Measurements from ENCODE around the gene KCNQ1.

Gene KCNQ1

DNA sequence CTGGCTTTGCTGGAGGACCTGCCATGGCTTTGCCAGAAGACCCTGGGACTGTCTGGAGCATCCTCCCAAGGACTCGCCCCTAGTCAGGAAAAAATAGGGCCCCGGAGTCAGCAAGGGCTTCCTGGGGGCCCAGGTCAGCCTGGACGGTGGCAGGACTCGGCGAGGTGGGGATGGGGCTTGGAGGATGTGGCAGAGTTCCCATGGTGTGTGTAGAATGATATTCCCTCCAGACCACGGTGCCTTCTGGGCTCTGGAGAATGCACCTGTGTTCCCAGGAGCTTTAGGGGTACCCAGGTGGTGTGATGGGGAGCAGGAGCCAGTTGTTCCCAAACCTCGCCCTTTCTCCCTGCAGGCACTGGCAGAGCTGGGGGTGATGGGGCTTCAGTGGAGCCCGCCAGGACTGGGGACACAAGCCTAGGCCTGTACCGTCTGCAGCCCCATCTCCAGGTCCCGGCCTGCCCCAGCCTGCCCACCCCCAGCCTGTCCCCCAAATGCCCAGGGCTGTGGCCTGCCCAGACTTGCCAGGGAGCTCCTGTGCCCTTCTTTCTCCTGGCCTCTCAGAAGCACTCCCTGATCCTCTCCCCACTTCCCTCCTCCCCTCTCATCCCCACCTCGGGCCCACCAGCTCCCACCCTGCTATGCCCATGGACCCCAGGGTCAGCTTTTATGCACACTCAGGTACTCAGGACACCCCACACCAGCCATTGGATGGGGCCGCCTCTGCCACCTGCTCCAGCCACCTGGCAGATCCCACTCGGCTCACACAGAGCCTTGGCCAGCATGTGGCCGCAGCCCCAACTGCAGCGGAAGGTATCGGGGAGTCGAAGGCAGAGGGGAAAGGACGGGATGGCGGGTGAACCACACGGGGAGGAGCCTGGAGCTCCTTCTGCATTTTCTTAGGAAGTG lies 358.6 kb downstream of the KCNQ1 start:
- H3K4me3 ChIP-seq, result peak overlapping the region; percentile 39; the same call in 1 of the 2 replicates
- H3K27me3 ChIP-seq, result no peaks in the 10 kb centered on the region
- peak overlapping the region; percentile 98 for H3K4me2 ChIP-seq
- peaks cover 9% of the 10 kb centered on the region; the same call in 1 of the 2 replicates for H4K20me1 ChIP-seq
- H3K36me3 ChIP-seq, result no peaks in the 10 kb centered on the region
- no peak for TF ChIP-seq Cebpa-rat (IDR thresholded peaks at IDR 0.05)
- peaks cover 3% of the 10 kb centered on the region; the same call in 1 of the 2 replicates for H3K9me3 ChIP-seq
- peak overlapping the region; percentile 62 for H3K9ac ChIP-seq
- H3K4me1 ChIP-seq, result peaks cover 94% of the 10 kb centered on the region
- peak overlapping the region; percentile 66 for H3K27ac ChIP-seq

DNA sequence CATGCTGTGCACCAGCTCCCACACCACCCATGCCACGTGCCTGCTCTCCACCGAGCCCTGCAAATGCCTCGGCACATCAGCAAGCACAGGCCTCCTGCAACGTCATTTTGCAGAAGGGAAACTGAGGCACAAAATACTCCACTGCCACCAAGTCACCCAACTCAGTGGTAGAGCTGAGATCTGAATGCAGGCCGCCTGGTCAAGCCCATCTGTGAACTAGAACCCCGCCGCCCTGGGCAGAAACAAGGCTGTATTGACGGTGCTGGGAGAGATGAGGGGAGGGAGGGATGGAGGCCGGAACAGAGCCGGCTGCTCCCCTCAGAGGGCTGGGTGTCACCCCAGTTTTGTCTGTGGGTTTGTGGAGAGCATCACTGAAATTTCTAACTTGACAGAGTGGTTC lies 359.4 kb downstream of the KCNQ1 start:
- peak overlapping the region; percentile 98 for H3K4me2 ChIP-seq

GRCh38 chr11:2804701-2805387 lies 360.0 kb downstream of the KCNQ1 start:
- peak overlapping the region; percentile 11; the same call in 1 of the 2 replicates for H3K27ac ChIP-seq
- no peaks in the 10 kb centered on the region for H3K36me3 ChIP-seq
- H3K27me3 ChIP-seq, result no peaks in the 10 kb centered on the region
- H4K20me1 ChIP-seq, result peaks cover 9% of the 10 kb centered on the region; the same call in 1 of the 2 replicates
- no peak overlapping the region for H3K4me3 ChIP-seq
- no peak for TF ChIP-seq Cebpa-rat (IDR thresholded peaks at IDR 0.05)
- H3K9ac ChIP-seq, result peak overlapping the region; percentile 4; the same call in 1 of the 2 replicates
- peak overlapping the region; percentile 98 for H3K4me2 ChIP-seq
- peaks cover 10% of the 10 kb centered on the region for H3K9me3 ChIP-seq
- H3K4me1 ChIP-seq, result peaks cover 87% of the 10 kb centered on the region

More for the DNA sequence above, 359.4 kb downstream of the KCNQ1 start:
- Histone ChIP-seq H3K27me3 (no peaks in the 10 kb centered on the region), H3K9me3 (peaks cover 5% of the 10 kb centered on the region), H3K4me3 (no peak overlapping the region), H3K9ac (peak overlapping the region; percentile 4; the same call in 1 of the 2 replicates), H3K27ac (0 out of 2 replicates have a peak overlapping the region, but pooled peaks have one; percentile 11), H3K36me3 (no peaks in the 10 kb centered on the region), H4K20me1 (peaks cover 9% of the 10 kb centered on the region; the same call in 1 of the 2 replicates), H3K4me1 (peaks cover 90% of the 10 kb centered on the region)
- TF ChIP-seq Cebpa-rat (IDR thresholded peaks at IDR 0.05), result no peak

DNA sequence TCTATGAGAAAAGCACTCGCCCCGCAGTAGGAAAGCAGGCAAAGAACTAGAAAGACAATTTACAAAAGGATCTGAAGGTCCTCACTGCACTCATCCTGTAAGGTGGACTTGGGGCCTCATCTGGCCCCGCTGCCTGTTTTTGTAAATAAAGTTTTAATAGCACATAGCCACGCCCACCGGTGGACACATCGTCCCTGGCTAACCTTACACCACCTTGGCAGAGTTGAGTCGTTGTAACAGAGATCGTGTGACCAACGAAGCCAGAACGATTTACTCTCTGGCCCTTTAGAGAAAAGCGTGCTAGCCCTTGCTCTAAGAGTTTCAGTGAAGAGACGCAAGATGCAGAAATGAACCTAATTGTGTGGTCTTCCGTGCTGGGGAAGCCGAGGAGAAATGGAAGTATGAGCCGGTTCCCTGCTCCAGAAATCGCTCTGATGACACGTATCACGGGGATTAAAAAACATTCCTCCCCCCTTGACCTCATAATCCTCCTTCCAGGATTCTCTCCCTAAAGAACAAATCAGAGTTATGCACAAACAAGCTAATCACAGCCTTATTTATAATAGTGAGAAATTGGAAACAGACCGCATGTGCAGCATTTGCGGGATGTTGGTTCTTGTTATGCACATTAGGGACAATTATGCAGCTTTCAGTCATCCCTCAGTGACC lies 360.7 kb downstream of the KCNQ1 start:
- Histone ChIP-seq H3K4me2 (peak overlapping the region; percentile 98), H3K9ac (0 out of 2 replicates have a peak overlapping the region, but pooled peaks have one; percentile 34), H3K27me3 (no peaks in the 10 kb centered on the region), H3K4me3 (no peak overlapping the region), H3K27ac (no peak overlapping the region; the same call in 1 of the 2 replicates), H3K36me3 (no peaks in the 10 kb centered on the region), H4K20me1 (peaks cover 9% of the 10 kb centered on the region; the same call in 1 of the 2 replicates), H3K9me3 (peaks cover 15% of the 10 kb centered on the region), H3K4me1 (peaks cover 82% of the 10 kb centered on the region)
- no peak for TF ChIP-seq Cebpa-rat (IDR thresholded peaks at IDR 0.05)

- Histone ChIP-seq H3K9me3 (peaks cover 22% of the 10 kb centered on the region), H3K9ac (peak overlapping the region; percentile 34; the same call in 1 of the 2 replicates), H3K4me3 (no peak overlapping the region), H3K27me3 (no peaks in the 10 kb centered on the region), H3K36me3 (no peaks in the 10 kb centered on the region), H3K27ac (peak overlapping the region; percentile 68), H3K4me2 (peak overlapping the region; percentile 98), H4K20me1 (peaks cover 9% of the 10 kb centered on the region; the same call in 1 of the 2 replicates), H3K4me1 (peaks cover 82% of the 10 kb centered on the region)
- no peak for TF ChIP-seq Cebpa-rat (IDR thresholded peaks at IDR 0.05)
These were observed 361.7 kb downstream of the KCNQ1 start for GRCh38 chr11:2806351-2807024.

DNA sequence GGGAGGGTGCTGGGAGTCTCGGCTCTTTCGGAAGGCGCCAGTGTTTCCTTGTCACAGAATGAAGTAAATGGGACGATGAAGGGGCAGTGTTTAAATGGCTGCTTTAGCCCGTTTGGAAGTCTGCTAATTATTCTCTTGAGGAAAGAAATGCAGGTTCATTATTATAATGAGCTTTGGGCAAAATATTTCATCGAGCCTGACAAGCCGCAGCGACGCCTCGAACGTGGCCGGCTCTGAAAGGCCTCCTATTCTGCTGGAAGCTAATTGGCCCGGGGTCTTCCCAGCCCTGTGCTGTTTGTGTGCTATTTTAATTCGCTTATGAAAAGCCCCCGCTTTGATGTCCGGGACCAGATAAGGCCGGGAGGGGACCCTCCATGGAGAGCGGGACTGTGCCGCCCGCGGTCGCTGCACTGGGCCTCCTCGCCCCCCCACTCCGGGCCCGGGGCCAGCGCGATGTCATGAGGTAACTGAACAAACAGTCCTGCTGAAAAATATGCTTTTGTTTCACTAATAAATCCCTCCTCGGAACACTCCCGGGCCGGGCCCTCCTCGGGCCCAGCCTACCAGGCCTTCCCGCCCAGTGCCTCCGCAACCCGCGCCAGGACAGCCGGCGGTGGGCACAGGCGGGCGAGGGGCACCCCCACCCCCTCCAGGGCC lies 362.3 kb downstream of the KCNQ1 start:
- H3K27me3 ChIP-seq, result no peaks in the 10 kb centered on the region
- H3K4me3 ChIP-seq, result no peak overlapping the region
- H3K9me3 ChIP-seq, result peaks cover 22% of the 10 kb centered on the region
- no peaks in the 10 kb centered on the region for H3K36me3 ChIP-seq
- H3K27ac ChIP-seq, result peak overlapping the region; percentile 68; the same call in 1 of the 2 replicates
- H3K4me2 ChIP-seq, result peak overlapping the region; percentile 98
- peaks cover 82% of the 10 kb centered on the region for H3K4me1 ChIP-seq
- no peak for TF ChIP-seq Cebpa-rat (IDR thresholded peaks at IDR 0.05)
- H4K20me1 ChIP-seq, result peaks cover 2% of the 10 kb centered on the region; the same call in 1 of the 2 replicates
- no peak overlapping the region for H3K9ac ChIP-seq

GRCh38 chr11:2807801-2808241 lies 363.0 kb downstream of the KCNQ1 start:
- TF ChIP-seq Cebpa-rat (IDR thresholded peaks at IDR 0.05), result no peak
- Histone ChIP-seq H3K9me3 (peaks cover 22% of the 10 kb centered on the region), H4K20me1 (no peaks in the 10 kb centered on the region), H3K4me1 (peaks cover 82% of the 10 kb centered on the region), H3K9ac (no peak overlapping the region), H3K27me3 (no peaks in the 10 kb centered on the region), H3K4me2 (no peak overlapping the region), H3K27ac (no peak overlapping the region), H3K36me3 (no peaks in the 10 kb centered on the region), H3K4me3 (no peak overlapping the region)

Measured in BLaER1 (cell line).